ACC112 (cell line): Measurements from ENCODE around the gene STXBP1.
A peak's percentile ranks its signal among the peaks of the same experiment; 100 is the strongest.
"Not testable (repeated sequence)": the region's sequence is repeated elsewhere in the genome, so short reads cannot be mapped to it uniquely, and the experiment has no call there.

ENCODE experiments used
- H2AFZ ChIP-seq: fragments of 200-600 bp; sonication (generic); one replicate; pipeline ENCODE4 v1.6.0; 2017; ENCODE audit warnings: antibody characterized with exemption, low read length; ENCODE audit not compliant: unreplicated experiment
- H3K27ac ChIP-seq: fragments of 200-600 bp; sonication (generic); 2 replicates; pipeline ENCODE4 v1.5.1; 2014; ENCODE audit warnings: low read depth, mild to moderate bottlenecking, antibody characterized with exemption, low read length, moderate library complexity
- H3K27me3 ChIP-seq: fragments of 200-600 bp; sonication (generic); 2 replicates; pipeline ENCODE4 v1.6.1; 2014; ENCODE audit warnings: mild to moderate bottlenecking, antibody characterized with exemption, low read length, moderate library complexity, mixed read lengths; ENCODE audit not compliant: insufficient read depth
- H3K36me3 ChIP-seq: fragments of 200-600 bp; sonication (generic); 2 replicates; pipeline ENCODE4 v1.6.1; 2016; ENCODE audit warnings: mild to moderate bottlenecking, antibody characterized with exemption, low read length, moderate library complexity, mixed read lengths; ENCODE audit not compliant: insufficient read depth
- H3K4me1 ChIP-seq: fragments of 200-600 bp; sonication (generic); one replicate; pipeline ENCODE4 v1.6.1; 2016; ENCODE audit warnings: low read length, mixed read lengths; ENCODE audit not compliant: insufficient read depth, unreplicated experiment, control insufficient read depth
- H3K4me3 ChIP-seq: fragments of 200-600 bp; sonication (generic); 2 replicates; pipeline ENCODE4 v1.5.1; 2014; ENCODE audit warnings: mild to moderate bottlenecking, low read depth, low read length
- H3K79me2 ChIP-seq: fragments of 200-600 bp; sonication (generic); one replicate; pipeline ENCODE4 v1.6.0; 2016; ENCODE audit warnings: low read length; ENCODE audit not compliant: control insufficient read depth, unreplicated experiment, insufficient read depth

The STXBP1 gene

GRCh38 chr9:127621339-127621970 lies 9.4 kb downstream of the STXBP1 start:
- H2AFZ ChIP-seq, H3K36me3 ChIP-seq, H3K27ac ChIP-seq, H3K4me1 ChIP-seq, H3K27me3 ChIP-seq, H3K4me3 ChIP-seq: not testable (repeated sequence)
- H3K79me2 ChIP-seq, result peaks cover 12% of the 10 kb centered on the region

- no peaks in the 10 kb centered on the region for H3K4me1 ChIP-seq
- H3K36me3 ChIP-seq, result no peaks in the 10 kb centered on the region
- peaks cover 10% of the 10 kb centered on the region for H3K79me2 ChIP-seq
- no peaks in the 10 kb centered on the region for H3K27me3 ChIP-seq
- H3K27ac ChIP-seq, result no peak overlapping the region
- H3K4me3 ChIP-seq, result no peak overlapping the region
- no peak overlapping the region for H2AFZ ChIP-seq
Observed at GRCh38 chr9:127626752-127627493, 14.8 kb downstream of the STXBP1 start.

- Histone ChIP-seq H3K27me3 (no peaks in the 10 kb centered on the region), H3K27ac (no peak overlapping the region), H2AFZ (no peak overlapping the region), H3K79me2 (peaks cover 10% of the 10 kb centered on the region), H3K4me3 (no peak overlapping the region), H3K4me1 (no peaks in the 10 kb centered on the region), H3K36me3 (no peaks in the 10 kb centered on the region)
Observed at GRCh38 chr9:127627494-127627855, 15.4 kb downstream of the STXBP1 start.

GRCh38 chr9:127628758-127629467 lies 16.8 kb downstream of the STXBP1 start:
- no peak overlapping the region for H2AFZ ChIP-seq
- H3K4me3 ChIP-seq, result no peak overlapping the region
- no peak overlapping the region for H3K27ac ChIP-seq
- H3K4me1 ChIP-seq, result peaks cover 1% of the 10 kb centered on the region
- H3K36me3 ChIP-seq, result no peaks in the 10 kb centered on the region; the same call in 1 of the 2 replicates
- no peaks in the 10 kb centered on the region for H3K27me3 ChIP-seq
- H3K79me2 ChIP-seq, result peaks cover 6% of the 10 kb centered on the region

GRCh38 chr9:127629468-127630081 lies 17.5 kb downstream of the STXBP1 start:
- Histone ChIP-seq H3K79me2 (peaks cover 6% of the 10 kb centered on the region), H3K36me3 (no peaks in the 10 kb centered on the region; the same call in 1 of the 2 replicates), H3K4me3 (no peak overlapping the region), H2AFZ (no peak overlapping the region), H3K27ac (no peak overlapping the region), H3K27me3 (no peaks in the 10 kb centered on the region), H3K4me1 (peaks cover 8% of the 10 kb centered on the region)

- H3K79me2 ChIP-seq, result peaks cover 11% of the 10 kb centered on the region
- H3K4me1 ChIP-seq, result peaks cover 10% of the 10 kb centered on the region
- H2AFZ ChIP-seq, result no peak overlapping the region
- H3K4me3 ChIP-seq, result no peak overlapping the region
- H3K36me3 ChIP-seq, result no peaks in the 10 kb centered on the region; the same call in 1 of the 2 replicates
- no peak overlapping the region for H3K27ac ChIP-seq
- H3K27me3 ChIP-seq, result no peaks in the 10 kb centered on the region
Observed at GRCh38 chr9:127633216-127633862, 21.3 kb downstream of the STXBP1 start.

- H3K79me2 ChIP-seq, result peaks cover 10% of the 10 kb centered on the region
- no peaks in the 10 kb centered on the region for H3K27me3 ChIP-seq
- no peaks in the 10 kb centered on the region; the same call in 1 of the 2 replicates for H3K36me3 ChIP-seq
- H2AFZ ChIP-seq, result no peak overlapping the region
- peaks cover 10% of the 10 kb centered on the region for H3K4me1 ChIP-seq
- H3K27ac ChIP-seq, result no peak overlapping the region
- no peak overlapping the region for H3K4me3 ChIP-seq
Observed at GRCh38 chr9:127634021-127634420, 21.9 kb downstream of the STXBP1 start.

- H3K36me3 ChIP-seq, result no peaks in the 10 kb centered on the region; the same call in 1 of the 2 replicates
- peaks cover 12% of the 10 kb centered on the region for H3K79me2 ChIP-seq
- no peak overlapping the region for H2AFZ ChIP-seq
Observed at GRCh38 chr9:127634698-127635097, 22.6 kb downstream of the STXBP1 start.

GRCh38 chr9:127635201-127635735 lies 23.2 kb downstream of the STXBP1 start:
- Histone ChIP-seq H2AFZ (no peak overlapping the region), H3K4me1 (peaks cover 10% of the 10 kb centered on the region), H3K4me3 (no peak overlapping the region), H3K79me2 (peaks cover 12% of the 10 kb centered on the region), H3K27me3 (no peaks in the 10 kb centered on the region), H3K36me3 (no peaks in the 10 kb centered on the region; the same call in 1 of the 2 replicates), H3K27ac (no peak overlapping the region)

More at GRCh38 chr9:127634698-127635097, 22.6 kb downstream of the STXBP1 start:
- Histone ChIP-seq H3K27ac (no peak overlapping the region), H3K27me3 (no peaks in the 10 kb centered on the region), H3K4me1 (peaks cover 10% of the 10 kb centered on the region), H3K4me3 (no peak overlapping the region)

GRCh38 chr9:127637322-127637847 lies 25.3 kb downstream of the STXBP1 start:
- Histone ChIP-seq H3K27ac (peak overlapping the region; percentile 61), H3K4me1 (peaks cover 10% of the 10 kb centered on the region), H3K79me2 (peaks cover 16% of the 10 kb centered on the region), H2AFZ (peak overlapping the region; percentile 45), H3K27me3 (no peaks in the 10 kb centered on the region), H3K4me3 (peak overlapping the region; percentile 46), H3K36me3 (no peaks in the 10 kb centered on the region; the same call in 1 of the 2 replicates)
